H9 (cell line): Measurements from ENCODE around the gene CDK14. TPM values are rescaled to one million over a fixed set of nuclear protein-coding genes. Genes with fewer than 3 reads are reported as not detected.

Experiments
- DNase-seq: peaks from one replicate; pipeline ENCODE4 v3.0.0-alpha.2; 2017
- H2AFZ ChIP-seq: one replicate; pipeline ENCODE4 v1.6.1; 2013; ENCODE audit warnings: mild to moderate bottlenecking, low read length, control low read depth, moderate library complexity
- H2AK5ac ChIP-seq: 2 replicates; pipeline ENCODE4 v1.6.1; 2013; ENCODE audit warnings: low read length, control low read depth, mixed read lengths; ENCODE audit not compliant: insufficient read length
- H2BK120ac ChIP-seq: one replicate; pipeline ENCODE4 v1.6.1; 2013; ENCODE audit warnings: low read depth, mild to moderate bottlenecking, low read length, control low read depth, inconsistent platforms; ENCODE audit not compliant: poor library complexity, severe bottlenecking
- H2BK12ac ChIP-seq: 2 replicates; pipeline ENCODE4 v1.6.1; 2013; ENCODE audit warnings: low read length, control low read depth, mixed read lengths, low read depth; ENCODE audit not compliant: insufficient read length
- H2BK15ac ChIP-seq: 2 replicates; pipeline ENCODE4 v1.6.1; 2013; ENCODE audit warnings: low read depth, low read length, control low read depth
- H2BK20ac ChIP-seq: one replicate; pipeline ENCODE4 v1.6.1; 2013; ENCODE audit warnings: low read depth, mild to moderate bottlenecking, low read length, control low read depth, inconsistent platforms; ENCODE audit not compliant: poor library complexity, severe bottlenecking
- H2BK5ac ChIP-seq: 2 replicates; pipeline ENCODE4 v1.6.1; 2013; ENCODE audit warnings: low read length, control low read depth, mixed read lengths; ENCODE audit not compliant: insufficient read length
- H3K14ac ChIP-seq: 2 replicates; pipeline ENCODE4 v1.6.1; 2013; ENCODE audit warnings: low read length, control low read depth; ENCODE audit not compliant: insufficient read depth
- H3K18ac ChIP-seq: 2 replicates; pipeline ENCODE4 v1.6.1; 2013; ENCODE audit warnings: low read depth, mild to moderate bottlenecking, mixed read lengths, low read length, control low read depth; ENCODE audit not compliant: insufficient read length
- H3K23ac ChIP-seq: 2 replicates; pipeline ENCODE4 v1.6.1; 2013; ENCODE audit warnings: low read length, control low read depth, mixed read lengths, low read depth; ENCODE audit not compliant: insufficient read length
- H3K23me2 ChIP-seq: 2 replicates; pipeline ENCODE4 v1.6.1; 2013; ENCODE audit warnings: low read depth, mild to moderate bottlenecking, mixed read lengths, low read length, control low read depth; ENCODE audit not compliant: insufficient read length, poor library complexity, severe bottlenecking
- H3K27ac ChIP-seq: 2 replicates; pipeline ENCODE4 v1.5.1; 2013; ENCODE audit warnings: low read length, control low read depth, mixed read lengths, low read depth; ENCODE audit not compliant: insufficient read length
- H3K27me3 ChIP-seq: 2 replicates; pipeline ENCODE4 v1.6.1; 2013; ENCODE audit warnings: low read length, control low read depth, inconsistent platforms; ENCODE audit not compliant: insufficient read depth
- H3K4ac ChIP-seq: 2 replicates; pipeline ENCODE4 v1.6.1; 2013; ENCODE audit warnings: low read depth, mild to moderate bottlenecking, control low read depth, inconsistent platforms, low read length, moderate library complexity
- H3K4me1 ChIP-seq: 2 replicates; pipeline ENCODE4 v1.6.1; 2013; ENCODE audit warnings: low read length, control low read depth, inconsistent platforms; ENCODE audit not compliant: insufficient read depth
- H3K4me2 ChIP-seq: 2 replicates; pipeline ENCODE4 v1.6.1; 2013; ENCODE audit warnings: low read length, control low read depth, mixed read lengths; ENCODE audit not compliant: insufficient read length, insufficient read depth
- H3K56ac ChIP-seq: 2 replicates; pipeline ENCODE4 v1.6.1; 2013; ENCODE audit warnings: low read depth, mild to moderate bottlenecking, mixed read lengths, low read length, control low read depth; ENCODE audit not compliant: insufficient read length
- H3K79me1 ChIP-seq: 2 replicates; pipeline ENCODE4 v1.6.1; 2013; ENCODE audit warnings: low read depth, mild to moderate bottlenecking, moderate library complexity, low read length, control low read depth, inconsistent platforms; ENCODE audit not compliant: insufficient read depth, poor library complexity, severe bottlenecking
- H3K79me2 ChIP-seq: 2 replicates; pipeline ENCODE4 v1.6.1; 2013; ENCODE audit warnings: low read length, control low read depth, inconsistent platforms; ENCODE audit not compliant: insufficient read depth
- H3K9ac ChIP-seq: 2 replicates; pipeline ENCODE4 v1.6.1; 2013; ENCODE audit warnings: low read length, control low read depth, mixed read lengths; ENCODE audit not compliant: insufficient read length; ENCODE audit errors: extremely low read depth
- H3K9me3 ChIP-seq: one replicate; pipeline ENCODE4 v1.6.1; 2013; ENCODE audit warnings: low read depth, low read length, inconsistent platforms; ENCODE audit not compliant: control insufficient read depth
- H3T11ph ChIP-seq: one replicate; pipeline ENCODE4 v1.6.1; 2013; ENCODE audit warnings: mild to moderate bottlenecking, low read length, control low read depth, inconsistent platforms
- H4K20me1 ChIP-seq: one replicate; pipeline ENCODE4 v1.6.1; 2013; ENCODE audit not compliant: control insufficient read depth, insufficient read length, insufficient read depth
- H4K5ac ChIP-seq: 2 replicates; pipeline ENCODE4 v1.6.1; 2013; ENCODE audit warnings: low read depth, mild to moderate bottlenecking, mixed read lengths, low read length, control low read depth; ENCODE audit not compliant: insufficient read length
- H4K8ac ChIP-seq: replicated peaks from 2 replicates; pipeline ENCODE4 v1.6.1; 2013; ENCODE audit warnings: low read length, control low read depth, mixed read lengths, low read depth; ENCODE audit not compliant: insufficient read length
- H4K91ac ChIP-seq: 2 replicates; pipeline ENCODE4 v1.6.1; 2013; ENCODE audit warnings: low read depth, mild to moderate bottlenecking, moderate library complexity, mixed read lengths, low read length, control low read depth; ENCODE audit not compliant: insufficient read length
- H3K27ac Mint-ChIP-seq, 3 experiments: 2 replicates in 2 of 3; 3 replicates in 1 of 3; pipeline ENCODE4 v1.8.0; 2020 to 2021; ENCODE audit warnings: mixed read lengths in 3 of 3, mild to moderate bottlenecking in 1 of 3, moderate library complexity in 1 of 3
- H3K27me3 Mint-ChIP-seq: 2 replicates; pipeline ENCODE4 v1.8.0; 2021; ENCODE audit warnings: low read depth, mild to moderate bottlenecking, moderate library complexity, mixed read lengths
- H3K36me3 Mint-ChIP-seq, 3 experiments: 2 replicates in 2 of 3; 3 replicates in 1 of 3; pipeline ENCODE4 v1.8.0; 2020 to 2021; ENCODE audit warnings: low read depth in 3 of 3, mixed read lengths in 3 of 3; ENCODE audit not compliant: insufficient read depth in 1 of 3
- H3K4me1 Mint-ChIP-seq, 2 experiments: 2 replicates each; pipeline ENCODE4 v1.8.0; 2020; ENCODE audit warnings: mixed read lengths in 2 of 2
- H3K4me3 Mint-ChIP-seq, 2 experiments: 2 replicates in 1 of 2; 3 replicates in 1 of 2; pipeline ENCODE4 v1.8.0; 2020 to 2021; ENCODE audit warnings: mild to moderate bottlenecking in 2 of 2, mixed read lengths in 2 of 2, moderate library complexity in 1 of 2
- H3K9me3 Mint-ChIP-seq, 2 experiments: 2 replicates in 1 of 2; 3 replicates in 1 of 2; pipeline ENCODE4 v1.8.0; 2020; ENCODE audit warnings: mild to moderate bottlenecking in 2 of 2, mixed read lengths in 2 of 2, moderate library complexity in 1 of 2
- WGBS: extraction: QIAGEN DNeasy Blood & Tissue Kit; methylation state at CpG from one replicate; pipeline ENCODE4 v1.1.7; 2013; ENCODE audit warnings: missing lambda C conversion rate, low lambda C conversion rate, mixed read lengths; ENCODE audit not compliant: insufficient read length; ENCODE audit errors: extremely low coverage; 5-methylcytosine and 5-hydroxymethylcytosine counted together
- total RNA-seq: library from RNA; stranded (reverse); gene quantifications from 2 replicates; pipeline ENCODE4 v1.2.1, GENCODE V29; 2021
- TF ChIP-seq, protein P1 (sequence below): fragments of 200-600 bp; sonication (generic); conservative IDR thresholded peaks from 3 replicates; pipeline ENCODE4 v1.8.0; 2021; ENCODE audit warnings: antibody characterized with exemption, mild to moderate bottlenecking

Gene CDK14
- total RNA-seq, 1 experiment from 2014 or later, result 23.9 TPM

DNA sequence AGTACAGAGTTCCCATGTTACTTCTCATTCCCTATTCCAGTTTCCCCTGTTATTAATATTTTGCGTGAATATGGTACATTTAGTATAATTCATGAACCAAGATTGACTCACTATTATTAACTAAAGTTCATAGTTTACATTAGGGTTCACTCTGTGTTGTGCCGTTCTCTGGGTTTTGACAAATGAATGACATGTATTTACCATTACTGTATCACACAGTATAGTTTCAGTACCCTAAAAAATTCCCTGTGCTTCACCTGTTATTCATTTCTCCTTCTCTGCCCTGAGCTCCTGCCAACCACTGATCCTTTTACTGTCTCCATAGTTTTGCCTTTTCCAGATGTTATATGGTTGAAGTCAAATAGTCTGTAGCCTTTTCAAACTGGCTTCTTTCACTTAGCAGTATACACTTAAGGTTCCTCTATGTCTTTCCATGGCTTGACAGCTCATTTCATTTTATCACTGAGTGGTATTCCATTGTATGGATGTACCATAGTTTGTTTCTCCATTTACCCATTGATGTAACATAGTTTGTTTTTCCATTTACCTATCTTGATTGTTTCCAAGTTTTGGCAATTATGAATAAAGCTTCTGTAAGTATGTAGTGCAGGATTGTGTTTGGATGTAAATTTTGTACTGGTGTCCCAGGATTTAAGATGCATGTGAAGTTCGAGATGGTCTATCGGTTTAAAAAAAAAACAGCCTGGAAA lies 58.8 kb downstream of the CDK14 start:
- DNase-seq, result no peak
- Histone ChIP-seq H2BK12ac (no peak overlapping the region), H3K4me2 (no peak overlapping the region), H4K91ac (no peak overlapping the region), H3K79me1 (no peaks in the 10 kb centered on the region), H2BK15ac (no peak overlapping the region), H2AK5ac (no peak overlapping the region), H3K79me2 (peaks cover 2% of the 10 kb centered on the region; the same call in 1 of the 2 replicates), H3K4ac (no peak overlapping the region), H4K8ac (no peak overlapping the region), H2BK120ac (no peak overlapping the region), H3K23ac (no peak overlapping the region), H3K18ac (no peak overlapping the region), H3K9ac (no peak overlapping the region), H4K5ac (no peak overlapping the region), H2AFZ (no peak overlapping the region), H2BK5ac (no peak overlapping the region), H3T11ph (no peak overlapping the region), H3K23me2 (no peaks in the 10 kb centered on the region), H2BK20ac (no peak overlapping the region), H3K56ac (no peak overlapping the region), H3K27me3 (no peaks in the 10 kb centered on the region), H3K27ac (no peak overlapping the region), H3K4me1 (no peaks in the 10 kb centered on the region), H4K20me1 (no peaks in the 10 kb centered on the region), H3K9me3 (no peaks in the 10 kb centered on the region), H3K14ac (no peak overlapping the region)
- Mint-ChIP-seq H3K27me3 (no peaks in the 10 kb centered on the region), H3K36me3 (peaks cover 3 to 4% (median 3%) of the 10 kb centered on the region in 3 experiments; a peak in 6 of 7 replicates), H3K4me1 (peaks cover 4% of the 10 kb centered on the region in 2 experiments; a peak in 2 of 4 replicates), H3K27ac (no peak overlapping the region), H3K9me3 (peaks cover 2% of the 10 kb centered on the region in 2 experiments; a peak in 2 of 5 replicates), H3K4me3 (no peak overlapping the region)
- no CpG with 5 or more reads among the region's 4 CpGs for WGBS
- TF ChIP-seq, protein P1, sequence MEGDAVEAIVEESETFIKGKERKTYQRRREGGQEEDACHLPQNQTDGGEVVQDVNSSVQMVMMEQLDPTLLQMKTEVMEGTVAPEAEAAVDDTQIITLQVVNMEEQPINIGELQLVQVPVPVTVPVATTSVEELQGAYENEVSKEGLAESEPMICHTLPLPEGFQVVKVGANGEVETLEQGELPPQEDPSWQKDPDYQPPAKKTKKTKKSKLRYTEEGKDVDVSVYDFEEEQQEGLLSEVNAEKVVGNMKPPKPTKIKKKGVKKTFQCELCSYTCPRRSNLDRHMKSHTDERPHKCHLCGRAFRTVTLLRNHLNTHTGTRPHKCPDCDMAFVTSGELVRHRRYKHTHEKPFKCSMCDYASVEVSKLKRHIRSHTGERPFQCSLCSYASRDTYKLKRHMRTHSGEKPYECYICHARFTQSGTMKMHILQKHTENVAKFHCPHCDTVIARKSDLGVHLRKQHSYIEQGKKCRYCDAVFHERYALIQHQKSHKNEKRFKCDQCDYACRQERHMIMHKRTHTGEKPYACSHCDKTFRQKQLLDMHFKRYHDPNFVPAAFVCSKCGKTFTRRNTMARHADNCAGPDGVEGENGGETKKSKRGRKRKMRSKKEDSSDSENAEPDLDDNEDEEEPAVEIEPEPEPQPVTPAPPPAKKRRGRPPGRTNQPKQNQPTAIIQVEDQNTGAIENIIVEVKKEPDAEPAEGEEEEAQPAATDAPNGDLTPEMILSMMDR, result no peak
